HG03060 (cell line): Measurements from ENCODE around the gene PREB.

ENCODE experiments used
- ATAC-seq: cut with Tn5 transposase; IDR thresholded peaks from one replicate; pipeline ENCODE4 v1.9.1; 2021; ENCODE audit warnings: low read depth, moderate number of reproducible peaks; ENCODE audit not compliant: unreplicated experiment

The PREB gene

GRCh38 chr2:27096748-27097297, 37.6 kb downstream of the PREB start:
- ATAC-seq: no peak

- no peak for ATAC-seq
Measured at GRCh38 chr2:27095745-27096651, 38.4 kb downstream of the PREB start.

GRCh38 chr2:27095427-27095744, 39.0 kb downstream of the PREB start:
- ATAC-seq: no peak

GRCh38 chr2:27094353-27094984, 40.0 kb downstream of the PREB start:
- no peak for ATAC-seq

GRCh38 chr2:27093430-27094352, 40.7 kb downstream of the PREB start:
- no peak for ATAC-seq

GRCh38 chr2:27092696-27093429, 41.6 kb downstream of the PREB start:
- no peak for ATAC-seq

- ATAC-seq: no peak
Measured at GRCh38 chr2:27091746-27092695, 42.4 kb downstream of the PREB start.

GRCh38 chr2:27089111-27089954, 45.1 kb downstream of the PREB start:
- no peak for ATAC-seq

- no peak for ATAC-seq
Measured at GRCh38 chr2:27088634-27089033, 45.8 kb downstream of the PREB start.

GRCh38 chr2:27087823-27088410, 46.5 kb downstream of the PREB start:
- ATAC-seq: no peak

- no peak for ATAC-seq
Measured at GRCh38 chr2:27086724-27087593, 47.5 kb downstream of the PREB start, which contains the start of gene KHK. TSS of gene KHK (plus strand) at chr2:27086772. CDS start at chr2:27087260, 488 bp downstream.

GRCh38 chr2:27086090-27086723, 48.2 kb downstream of the PREB start:
- peak; percentile 57 for ATAC-seq

GRCh38 chr2:27085673-27086089, 48.8 kb downstream of the PREB start:
- ATAC-seq: no peak

GRCh38 chr2:27085062-27085672, 49.3 kb downstream of the PREB start:
- ATAC-seq: no peak

- ATAC-seq: no peak
Measured at GRCh38 chr2:27084297-27085061, 50.0 kb downstream of the PREB start.
